LoVo (cell line): ENCODE measurements around the gene MAP1LC3B.
A peak's percentile ranks its signal among the peaks of the same experiment; 100 is the strongest.
"Not testable (repeated sequence)": the region's sequence is repeated elsewhere in the genome, so short reads cannot be mapped to it uniquely, and the experiment has no call there.

Experiments used
- DNase-seq: peaks from one replicate; pipeline ENCODE4 v3.0.0-alpha.2; 2016; ENCODE audit warnings: low spot score

Gene MAP1LC3B

GRCh38 chr16:87360862-87361610 lies 31.1 kb upstream of the MAP1LC3B start:
- DNase-seq: no peak

DNA sequence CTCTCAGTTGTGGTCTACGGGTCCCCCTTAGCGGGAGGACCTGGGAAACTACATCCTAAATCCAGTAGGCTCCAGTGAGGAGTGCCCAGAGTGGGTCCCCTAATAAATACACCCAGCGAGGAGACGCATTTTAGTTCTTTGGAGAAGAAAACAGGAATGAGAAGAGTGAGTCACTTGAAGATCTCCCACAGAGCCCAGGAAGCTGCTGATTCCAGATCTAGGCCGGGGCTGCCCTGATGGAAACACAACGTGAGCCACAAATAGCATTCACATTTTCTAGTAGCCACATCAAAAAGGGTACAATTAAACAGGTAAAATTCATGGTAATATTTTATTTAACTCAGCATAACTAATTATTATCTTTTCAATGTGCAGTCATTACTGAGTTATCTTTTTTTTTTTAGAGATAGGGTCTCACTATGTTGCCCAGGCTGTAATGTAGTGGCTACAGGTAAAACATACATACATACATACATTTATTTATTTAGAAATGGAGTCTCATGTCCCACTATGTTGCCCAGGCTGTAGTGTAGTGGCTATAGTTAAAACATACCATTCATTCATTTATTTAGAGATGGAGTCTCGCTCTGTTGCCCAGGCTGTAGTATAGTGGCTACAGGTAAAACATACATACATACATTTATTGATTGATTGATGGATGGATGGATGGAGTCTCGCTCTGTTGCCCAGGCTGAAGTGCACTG lies 30.1 kb upstream of the MAP1LC3B start:
- no peak for DNase-seq

DNA sequence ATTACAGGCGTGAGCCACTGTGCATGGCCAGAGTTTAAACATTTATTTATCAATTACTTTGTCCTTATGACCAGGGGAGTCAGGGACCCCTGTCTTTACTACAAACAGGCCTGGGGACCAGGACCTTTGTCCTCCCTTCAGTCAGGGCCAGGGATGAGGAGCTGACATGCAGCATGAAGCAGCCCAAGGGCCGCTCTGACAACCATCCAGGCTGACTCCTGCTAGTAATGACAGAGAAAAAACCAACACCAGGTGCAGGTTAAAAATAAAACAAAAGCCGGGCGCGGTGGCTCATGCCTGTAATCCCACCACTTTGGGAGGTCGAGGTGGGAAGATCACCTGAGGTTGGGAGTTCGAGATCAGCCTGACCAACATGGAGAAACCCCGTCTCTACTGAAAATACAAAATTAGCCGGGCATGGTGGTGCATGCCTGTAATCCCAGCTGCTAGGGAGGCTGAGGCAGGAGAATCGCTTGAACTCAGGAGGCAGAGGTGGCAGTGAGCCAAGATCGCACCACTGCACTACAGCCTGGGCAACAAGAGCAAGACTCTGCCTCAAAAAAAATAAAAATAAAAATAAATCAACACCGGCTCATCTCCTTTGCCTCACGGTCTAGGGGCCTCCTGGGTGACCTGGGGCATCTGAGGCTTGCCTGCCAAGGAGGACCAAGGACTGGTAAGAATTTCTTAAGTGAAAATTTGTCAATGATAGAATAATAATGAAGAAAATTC lies 29.1 kb upstream of the MAP1LC3B start:
- DNase-seq: not testable (repeated sequence)

DNA sequence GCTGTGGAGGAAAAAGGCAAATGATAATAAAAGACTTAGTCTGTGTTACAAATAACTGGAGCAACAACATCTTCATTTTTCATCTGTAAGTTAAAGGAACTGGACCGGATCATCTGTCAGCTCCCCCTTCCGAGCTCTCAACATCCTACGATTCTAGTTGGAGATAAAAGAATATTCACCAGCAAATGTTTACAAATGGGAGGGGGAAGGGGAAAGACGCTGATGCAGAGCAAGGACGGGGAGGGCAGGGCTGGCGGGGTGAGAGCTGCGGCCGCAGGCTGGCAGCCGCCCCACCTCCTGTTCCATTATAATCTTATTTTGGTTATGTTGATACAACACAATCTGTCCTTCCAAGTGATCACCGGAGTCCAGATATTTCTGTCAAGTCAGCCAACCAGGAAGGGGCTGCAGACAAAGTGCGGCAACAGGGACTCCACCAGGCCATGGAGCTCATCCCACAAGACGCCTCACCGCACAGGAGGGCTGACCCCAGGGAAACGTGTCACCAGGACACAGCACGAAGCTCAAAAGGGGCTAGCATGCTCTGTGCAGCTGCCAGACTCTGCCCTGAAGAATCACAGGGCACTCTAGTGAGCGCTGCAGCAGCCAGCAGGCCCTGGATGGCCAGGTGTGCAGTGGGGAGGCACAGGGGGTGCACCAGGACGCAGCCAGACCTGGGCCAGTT lies 28.2 kb upstream of the MAP1LC3B start:
- DNase-seq: no peak

- DNase-seq: no peak
These were observed 27.0 kb upstream of the MAP1LC3B start for GRCh38 chr16:87365021-87365713.

- DNase-seq: no peak
These were observed 25.8 kb upstream of the MAP1LC3B start for GRCh38 chr16:87366288-87366687.

DNA sequence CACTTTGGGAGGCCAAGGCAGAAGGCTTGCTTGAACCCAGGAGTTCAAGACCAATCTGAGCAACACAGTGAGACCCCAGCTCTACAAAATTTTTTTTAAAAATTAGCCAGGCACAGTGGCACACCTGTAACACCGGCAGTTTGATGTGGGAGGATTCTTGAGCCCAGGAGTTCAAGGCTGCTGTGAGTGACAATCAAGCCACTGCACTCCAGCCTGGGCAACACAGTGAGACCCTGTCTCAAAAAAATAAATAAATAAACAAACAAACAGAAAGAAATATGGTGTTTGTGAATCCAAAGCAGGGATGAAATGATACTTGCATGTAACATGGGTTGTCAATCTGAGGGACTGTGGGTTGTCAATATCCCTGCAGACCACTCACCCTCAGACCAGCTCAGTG lies 25.2 kb upstream of the MAP1LC3B start:
- DNase-seq: no peak

DNA sequence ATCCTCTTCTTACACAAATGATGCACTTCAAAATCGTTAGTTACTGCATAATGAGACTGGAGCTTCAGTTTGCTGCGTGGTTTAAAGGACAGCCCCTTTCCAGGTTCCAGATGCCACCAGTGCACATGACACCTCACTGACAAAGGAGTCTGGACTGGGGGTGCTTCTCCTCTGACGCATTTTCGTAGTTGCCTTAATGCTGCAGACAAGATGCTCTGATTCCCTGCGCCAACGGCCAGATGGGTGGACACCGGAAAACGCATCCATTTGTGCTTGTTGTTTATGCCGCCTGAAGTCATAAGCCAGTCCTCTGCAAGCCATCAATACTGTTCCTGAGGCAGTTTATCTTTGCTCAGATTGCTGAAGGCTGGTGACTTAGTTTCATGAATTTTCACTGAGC lies 24.6 kb upstream of the MAP1LC3B start:
- no peak for DNase-seq

DNA sequence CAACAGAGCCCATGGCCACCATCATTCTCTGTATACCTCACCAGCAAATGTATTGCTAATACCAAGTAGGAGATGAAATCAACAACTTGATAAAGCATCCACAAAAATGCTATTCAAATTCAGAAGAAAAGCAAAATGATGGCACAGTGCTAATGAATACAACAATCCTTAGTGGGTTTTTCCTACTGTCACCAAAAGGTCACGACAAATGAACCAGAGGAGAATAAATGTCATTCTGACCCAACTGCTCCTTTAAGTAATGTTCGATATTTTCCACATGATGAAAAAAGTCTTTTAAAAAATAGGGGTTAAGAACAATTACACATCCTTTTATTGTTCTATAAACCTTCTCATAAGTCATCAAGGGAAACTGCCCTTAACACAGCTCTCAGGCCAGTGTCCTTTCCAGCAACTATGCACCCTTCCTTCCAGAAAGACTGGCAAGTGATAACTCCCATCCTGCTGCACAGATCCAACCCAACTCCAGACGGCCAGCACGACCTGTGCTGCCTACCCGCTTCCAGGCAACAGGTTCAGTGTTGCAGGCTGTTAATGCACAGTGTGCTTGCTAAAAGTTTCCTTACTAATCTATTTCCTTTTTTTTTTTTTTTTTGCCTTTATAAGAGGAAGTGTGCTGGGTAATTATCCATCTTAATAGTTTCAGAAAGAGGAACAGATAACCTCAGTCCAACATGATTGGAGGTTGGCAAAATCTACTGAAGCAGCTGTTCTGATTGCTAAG lies 23.9 kb upstream of the MAP1LC3B start:
- no peak for DNase-seq

- no peak for DNase-seq
These were observed 22.9 kb upstream of the MAP1LC3B start for GRCh38 chr16:87369117-87369765.

DNA sequence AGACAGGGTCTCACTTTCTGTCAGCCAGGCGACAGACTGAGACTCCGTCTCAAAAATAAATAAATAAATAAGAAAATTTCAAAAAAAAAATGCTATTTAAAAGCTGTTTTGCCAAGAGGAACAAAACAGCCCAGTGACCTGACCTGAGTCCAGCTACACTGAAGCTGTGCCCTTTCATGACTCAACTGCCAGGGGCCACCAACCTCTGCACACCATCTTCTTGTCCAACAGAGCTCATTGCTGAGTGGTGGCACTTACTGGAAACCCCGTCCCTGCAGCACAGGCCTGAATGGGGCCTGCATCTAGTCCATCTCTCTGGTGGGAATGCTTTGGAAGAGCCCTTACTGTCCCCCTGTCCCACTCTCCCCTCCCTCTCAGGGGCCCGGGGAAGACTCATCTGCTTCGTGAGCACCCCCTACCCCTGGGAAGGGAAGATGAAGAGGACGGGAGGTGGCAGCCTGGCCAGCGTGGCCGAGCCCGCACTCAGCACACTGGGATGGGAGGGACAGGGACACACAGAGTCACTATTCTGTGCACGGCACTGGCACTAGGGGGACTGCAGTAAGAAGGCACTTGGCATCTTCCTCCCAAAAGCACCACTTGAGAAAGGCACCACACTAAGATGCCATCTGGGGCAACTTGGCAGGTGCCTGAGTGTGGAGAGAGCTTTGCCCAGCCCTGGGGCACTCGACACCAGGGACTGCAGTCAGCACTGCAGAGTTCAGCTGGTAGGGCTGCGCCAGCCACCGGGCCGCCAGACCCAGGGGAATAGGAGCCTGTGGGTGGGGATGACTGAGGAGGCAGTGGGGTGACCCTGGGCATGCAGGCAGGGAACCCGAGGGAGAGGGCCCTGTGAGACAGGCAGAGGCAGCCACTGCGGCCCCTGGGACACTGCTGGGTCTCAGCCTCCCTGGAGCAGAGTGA lies 22.1 kb upstream of the MAP1LC3B start:
- no peak for DNase-seq

DNA sequence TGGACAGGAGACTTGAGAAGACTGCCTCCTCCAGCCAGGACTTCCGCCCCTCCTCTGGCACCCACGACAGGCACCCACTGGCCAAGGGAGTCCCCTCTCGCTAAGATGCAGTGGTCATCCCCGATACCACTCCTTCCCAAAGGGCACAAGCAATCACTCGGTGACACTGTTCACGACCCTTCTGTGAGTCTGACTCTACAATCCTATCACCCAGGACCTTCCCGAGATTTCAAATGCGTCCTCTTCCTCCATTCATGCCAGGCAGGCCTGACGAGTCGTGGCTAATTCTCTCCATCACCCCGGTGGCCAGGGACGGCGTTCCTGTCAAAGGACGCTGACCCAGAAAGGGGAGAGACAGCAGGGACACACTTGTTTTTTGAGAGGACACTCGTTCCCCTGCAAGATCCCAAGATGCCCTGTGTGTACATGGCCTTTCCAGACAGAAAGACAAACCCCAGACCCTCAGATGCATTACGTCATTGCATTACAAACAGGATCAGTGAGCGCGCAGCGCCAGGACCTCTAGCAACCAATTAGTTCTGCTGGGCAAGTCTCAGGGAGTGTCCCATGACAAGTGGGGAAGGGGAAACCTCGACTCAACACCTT lies 20.8 kb upstream of the MAP1LC3B start:
- no peak for DNase-seq

GRCh38 chr16:87372305-87372704 lies 19.8 kb upstream of the MAP1LC3B start:
- DNase-seq: no peak

DNA sequence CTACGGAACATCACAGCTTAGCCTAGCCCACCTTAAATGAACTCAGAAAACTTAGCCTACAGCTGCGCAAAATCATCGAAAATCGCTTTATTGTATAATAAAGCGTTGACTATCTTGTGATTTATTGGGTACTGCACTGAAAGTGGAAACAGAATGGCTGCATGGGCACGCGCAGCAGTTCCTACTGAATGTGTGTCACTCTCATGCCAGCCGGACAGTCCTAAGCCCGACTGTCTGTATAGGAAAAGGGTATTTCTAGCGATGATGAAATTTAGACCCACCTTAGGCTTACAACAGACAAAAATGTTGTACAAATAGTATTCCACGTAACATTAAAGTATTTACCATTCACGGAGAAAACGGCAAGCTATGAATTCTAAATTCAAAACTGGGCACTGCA lies 17.8 kb upstream of the MAP1LC3B start:
- no peak for DNase-seq

GRCh38 chr16:87375426-87376135 lies 16.6 kb upstream of the MAP1LC3B start:
- no peak for DNase-seq

DNA sequence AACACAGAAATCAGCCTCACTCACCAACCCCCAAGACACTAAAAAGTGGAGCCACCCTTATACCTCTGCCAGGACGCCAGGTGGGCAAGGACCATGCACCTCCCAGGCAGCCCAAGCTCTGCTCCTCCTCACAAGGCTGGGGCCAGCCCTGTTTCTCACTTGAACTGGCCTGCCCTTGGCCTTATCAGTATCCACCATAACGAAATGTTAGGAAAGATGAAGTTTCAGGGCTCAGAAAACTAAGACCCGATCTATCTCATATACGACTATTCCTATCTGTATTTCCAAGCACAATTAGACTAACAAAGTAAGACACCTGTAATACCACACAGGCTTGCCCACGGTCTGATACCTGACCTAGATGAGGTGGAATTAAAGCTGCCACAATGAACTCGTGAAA lies 15.5 kb upstream of the MAP1LC3B start:
- DNase-seq: no peak

DNA sequence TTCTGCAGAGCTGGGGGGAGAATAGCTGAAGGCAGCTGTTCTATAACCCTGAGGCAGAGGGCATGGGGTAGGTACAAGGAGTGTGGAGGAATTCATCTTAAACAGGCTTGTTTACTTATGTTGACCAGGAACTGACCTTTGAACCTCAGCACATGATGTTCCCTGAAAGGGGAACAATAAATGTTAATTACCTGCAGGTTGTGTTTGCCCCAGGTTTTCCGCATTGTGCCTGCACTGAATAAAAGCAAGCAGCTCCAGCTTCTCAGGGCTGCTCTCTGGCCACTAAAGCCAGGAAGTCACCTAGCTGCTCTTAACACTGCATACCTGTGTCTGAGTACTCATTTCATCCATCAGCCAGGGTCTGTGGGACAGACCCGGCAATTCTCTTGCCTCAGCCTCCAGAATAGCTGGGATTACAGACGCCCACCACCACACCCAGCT lies 12.8 kb upstream of the MAP1LC3B start:
- DNase-seq: peak; percentile 68

- DNase-seq: no peak
These were observed 11.7 kb upstream of the MAP1LC3B start for GRCh38 chr16:87380403-87380802.
